NOMO-1 treated with dmso at 0.1 percent for 144 hours (cell line): ENCODE data around the gene GPR179.
A peak's percentile ranks its signal among the peaks of the same experiment; 100 is the strongest.

Experiments
- DNase-seq: peaks from one replicate; lab custom pipeline; 2025; ENCODE audit not compliant: unreplicated experiment; lab: John Stamatoyannopoulos, UW

GPR179 gene

DNA sequence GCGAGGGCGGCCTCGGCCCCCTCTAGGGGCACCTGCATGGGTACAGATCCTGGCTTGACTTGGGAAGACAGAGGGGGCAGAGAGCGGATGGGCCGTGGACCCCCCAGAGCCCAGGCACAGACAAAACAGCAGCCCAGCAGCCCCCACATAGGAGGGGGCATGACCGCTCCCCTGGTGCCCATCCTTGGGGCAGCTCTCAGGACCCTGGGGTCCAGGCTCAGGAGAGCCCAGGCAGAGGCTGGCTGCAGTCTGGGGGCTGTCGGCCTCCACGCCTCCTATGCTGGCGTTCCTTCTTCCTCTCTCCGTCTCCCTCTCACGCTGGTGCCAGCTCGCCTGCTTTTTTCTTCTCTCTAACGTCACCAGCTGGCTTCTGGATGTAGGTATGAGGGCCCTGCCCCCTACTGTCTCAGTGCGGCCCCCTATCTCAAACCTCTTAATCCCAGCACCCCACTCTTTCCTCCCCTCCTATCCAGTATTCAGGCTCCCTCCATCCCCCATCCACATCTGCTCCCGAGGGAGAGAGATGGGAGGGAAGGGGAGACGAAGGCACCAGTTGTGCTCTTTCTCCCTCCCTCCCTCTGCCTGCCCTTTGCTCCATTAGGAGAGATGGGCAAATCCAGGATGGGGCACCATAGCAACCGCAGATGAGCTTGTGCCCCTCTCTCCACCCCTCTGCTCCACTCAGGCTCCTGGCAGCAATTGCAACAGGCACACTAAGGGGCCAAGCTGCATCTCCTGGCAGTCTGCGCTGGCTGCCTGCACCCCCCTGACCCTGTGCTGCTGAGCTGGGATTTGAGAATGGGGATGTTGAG is at the start of gene GPR179:
GPR179 (minus strand) TSS at position 349 of the 812 bp plus-strand sequence; CDS start at position 182, 167 bp downstream.
- no peak for DNase-seq

DNA sequence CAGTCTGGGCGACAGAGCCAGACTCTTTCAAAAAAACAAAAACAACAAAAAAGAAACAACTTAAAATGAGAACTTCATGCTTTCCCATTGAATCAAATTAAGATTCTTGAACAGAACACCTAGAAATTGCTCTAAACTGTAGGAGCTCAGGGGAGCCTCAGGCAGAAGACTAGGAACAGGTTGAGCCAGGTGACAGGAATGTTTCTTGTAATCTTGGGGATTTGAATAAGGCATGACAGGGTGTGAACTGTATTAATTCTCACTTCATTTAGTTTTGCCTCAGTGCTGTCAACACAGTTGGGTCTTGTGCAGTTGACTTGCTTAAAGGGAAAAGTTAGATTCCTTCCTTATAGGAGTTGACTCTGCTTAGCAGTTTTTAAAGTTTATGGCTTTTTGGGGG is 35.7 kb upstream of the GPR179 start:
- DNase-seq: no peak

GRCh38 chr17:38369124-38369886 is 25.5 kb upstream of the GPR179 start:
- DNase-seq: no peak

DNA sequence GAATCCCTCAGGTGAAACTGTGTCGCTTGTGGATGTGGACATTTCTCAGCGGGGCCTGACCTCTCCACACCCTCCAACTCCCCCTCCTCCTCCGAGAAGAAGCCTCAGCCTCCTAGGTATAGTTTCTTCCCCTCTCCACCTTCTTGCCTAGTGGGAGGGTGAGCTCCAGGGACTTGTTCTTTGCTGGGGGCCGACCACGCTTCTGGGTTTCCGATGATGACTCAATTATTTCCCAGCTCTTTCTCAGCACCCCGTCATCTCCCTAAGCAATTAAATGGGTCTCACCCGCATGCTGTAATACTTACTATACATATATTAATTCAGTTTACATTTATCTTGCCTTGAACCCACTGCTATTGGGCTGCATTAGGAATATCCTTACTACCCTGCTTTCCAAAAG is 21.0 kb upstream of the GPR179 start:
- DNase-seq: no peak

DNA sequence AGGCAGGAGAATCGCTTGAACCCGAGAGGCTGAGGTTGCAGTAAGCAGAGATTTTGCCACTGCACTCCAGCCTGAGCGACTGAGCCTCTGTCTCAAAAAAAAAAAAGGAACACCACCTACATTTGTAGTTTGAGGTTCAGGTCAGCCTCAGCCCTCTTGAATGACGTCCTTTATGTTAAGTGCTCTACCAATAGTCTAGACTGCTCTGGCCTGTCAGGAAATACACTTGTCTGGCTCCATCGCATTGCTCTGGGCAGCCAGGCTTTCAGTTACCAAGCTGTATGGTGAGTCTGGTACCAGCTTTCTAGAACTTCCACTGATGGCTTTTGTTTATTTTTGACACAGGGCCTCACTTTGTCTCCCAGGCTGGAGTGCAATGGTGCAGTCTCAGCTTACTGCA is 19.3 kb upstream of the GPR179 start:
- no peak for DNase-seq

GRCh38 chr17:38361694-38362465 is 18.1 kb upstream of the GPR179 start:
- DNase-seq: no peak

GRCh38 chr17:38358586-38359513 is 15.1 kb upstream of the GPR179 start:
- DNase-seq: no peak

DNA sequence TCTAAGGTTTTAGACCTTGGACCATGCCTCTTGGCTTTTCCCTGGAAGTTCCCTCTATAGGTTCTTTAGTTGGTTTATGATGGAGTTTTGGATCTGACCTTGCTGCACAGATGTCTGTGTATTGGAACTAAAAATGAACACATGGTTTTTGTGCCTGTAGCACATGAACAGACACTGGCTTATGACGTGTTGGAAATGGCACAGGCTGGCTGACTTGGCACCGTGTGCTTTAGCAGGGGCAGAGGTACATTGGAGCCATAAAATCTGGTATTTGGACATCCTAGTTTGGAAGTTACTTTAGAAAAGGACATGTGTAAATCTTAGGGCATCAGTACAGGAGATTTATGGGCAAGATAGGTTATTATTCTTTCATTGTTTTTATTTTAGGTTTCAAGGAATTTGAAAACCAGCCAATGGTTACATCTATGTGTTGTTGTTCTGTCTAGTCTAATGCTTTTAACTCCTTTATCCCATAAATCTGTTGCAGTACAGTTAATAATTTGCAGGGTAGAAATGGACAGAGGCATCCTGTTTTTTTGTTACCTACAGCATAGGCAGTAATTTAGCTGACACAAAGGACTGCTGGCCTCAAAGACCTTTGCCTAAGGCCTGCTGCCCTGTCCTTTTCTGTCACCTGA is 13.8 kb upstream of the GPR179 start:
- DNase-seq: no peak

DNA sequence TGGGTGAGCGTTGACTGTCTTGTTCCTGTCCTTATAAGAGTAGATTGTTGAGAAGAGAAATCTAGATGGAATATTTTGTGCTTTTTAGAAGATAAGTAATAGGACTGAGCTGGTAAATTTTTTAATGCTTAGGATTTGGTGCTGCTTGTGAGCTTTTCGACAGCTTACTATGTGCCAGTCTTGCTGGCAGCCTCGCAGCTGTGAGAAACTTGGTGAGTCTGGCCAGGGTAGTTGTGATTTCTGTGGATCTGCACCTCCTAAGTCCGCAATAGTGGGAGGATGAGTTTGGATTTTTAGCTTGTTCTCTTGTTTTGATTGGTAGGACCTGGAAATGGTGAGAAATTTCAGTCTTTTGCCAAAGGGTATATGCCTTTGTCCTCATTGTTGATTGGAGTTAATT is 11.5 kb upstream of the GPR179 start:
- DNase-seq: no peak

- no peak for DNase-seq
Observed at GRCh38 chr17:38354466-38354865, 10.7 kb upstream of the GPR179 start.

DNA sequence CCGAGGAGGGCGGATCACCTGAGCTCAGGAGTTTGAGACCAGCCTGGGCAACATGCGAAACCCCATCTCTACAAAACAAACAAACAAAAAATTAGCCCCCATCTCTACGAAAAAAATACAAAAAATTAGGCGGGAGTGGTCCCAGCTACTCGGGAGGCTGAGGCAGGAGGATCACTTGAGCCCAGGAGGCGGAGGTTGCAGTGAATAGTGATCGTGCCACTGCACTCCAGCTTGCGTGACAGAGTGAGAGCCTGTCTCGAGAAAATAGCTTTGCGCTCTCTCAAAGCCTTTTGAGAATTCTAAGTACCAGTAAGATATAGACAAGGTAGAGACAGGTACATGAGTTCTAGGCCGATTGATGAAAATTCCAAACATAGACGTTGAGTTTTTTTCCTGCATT is 9.9 kb upstream of the GPR179 start:
- no peak for DNase-seq

DNA sequence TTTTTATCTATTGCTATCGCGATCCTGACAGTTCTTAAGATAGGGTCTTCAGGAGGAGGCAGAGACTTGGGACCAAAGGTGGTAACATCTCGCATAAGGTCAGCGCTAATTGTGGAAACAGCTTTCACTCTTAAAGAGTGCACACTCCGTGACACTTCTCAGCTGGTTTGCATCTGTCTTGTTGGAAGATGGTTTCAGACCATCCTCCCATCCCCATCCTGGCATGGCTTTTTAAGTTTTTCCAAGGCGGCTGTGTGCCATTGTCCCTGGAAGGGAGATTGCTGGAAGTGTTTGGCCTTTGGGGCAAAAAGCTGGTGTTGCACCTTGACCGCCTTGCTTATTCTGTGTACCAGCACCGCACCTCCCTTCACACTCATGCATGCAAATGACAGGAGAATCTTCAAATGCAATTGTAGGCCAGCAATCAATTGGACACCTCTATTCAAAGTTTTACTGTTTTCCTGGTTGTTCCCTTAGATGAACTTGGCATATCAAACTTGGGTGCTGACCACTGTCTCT is 9.4 kb upstream of the GPR179 start:
- no peak for DNase-seq

DNA sequence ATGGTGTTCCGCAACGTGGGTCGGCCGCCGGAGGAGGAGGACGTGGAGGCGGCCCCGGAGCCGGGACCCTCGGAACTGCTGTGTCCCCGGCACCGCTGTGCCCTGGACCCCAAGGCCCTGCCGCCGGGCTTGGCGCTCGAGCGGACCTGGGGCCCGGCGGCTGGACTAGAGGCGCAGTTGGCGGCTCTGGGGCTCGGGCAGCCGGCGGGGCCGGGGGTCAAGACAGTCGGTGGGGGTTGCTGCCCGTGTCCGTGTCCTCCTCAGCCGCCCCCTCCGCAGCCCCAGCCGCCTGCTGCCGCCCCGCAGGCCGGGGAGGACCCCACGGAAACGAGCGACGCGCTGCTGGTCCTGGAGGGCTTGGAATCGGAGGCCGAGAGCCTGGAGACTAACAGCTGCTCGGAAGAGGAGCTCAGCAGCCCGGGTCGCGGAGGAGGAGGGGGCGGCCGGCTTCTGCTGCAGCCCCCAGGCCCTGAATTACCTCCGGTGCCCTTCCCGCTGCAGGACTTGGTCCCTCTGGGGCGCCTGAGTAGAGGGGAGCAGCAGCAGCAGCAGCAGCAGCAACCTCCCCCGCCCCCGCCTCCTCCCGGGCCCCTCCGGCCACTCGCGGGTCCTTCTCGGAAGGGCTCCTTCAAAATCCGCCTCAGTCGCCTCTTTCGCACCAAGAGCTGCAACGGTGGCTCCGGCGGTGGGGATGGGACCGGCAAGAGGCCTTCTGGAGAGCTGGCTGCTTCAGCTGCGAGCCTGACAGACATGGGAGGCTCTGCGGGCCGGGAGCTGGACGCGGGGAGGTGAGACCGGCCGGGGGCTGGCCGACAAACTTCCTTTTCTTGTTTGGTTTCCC is 8.7 kb upstream of the GPR179 start:
- DNase-seq: no peak

DNA sequence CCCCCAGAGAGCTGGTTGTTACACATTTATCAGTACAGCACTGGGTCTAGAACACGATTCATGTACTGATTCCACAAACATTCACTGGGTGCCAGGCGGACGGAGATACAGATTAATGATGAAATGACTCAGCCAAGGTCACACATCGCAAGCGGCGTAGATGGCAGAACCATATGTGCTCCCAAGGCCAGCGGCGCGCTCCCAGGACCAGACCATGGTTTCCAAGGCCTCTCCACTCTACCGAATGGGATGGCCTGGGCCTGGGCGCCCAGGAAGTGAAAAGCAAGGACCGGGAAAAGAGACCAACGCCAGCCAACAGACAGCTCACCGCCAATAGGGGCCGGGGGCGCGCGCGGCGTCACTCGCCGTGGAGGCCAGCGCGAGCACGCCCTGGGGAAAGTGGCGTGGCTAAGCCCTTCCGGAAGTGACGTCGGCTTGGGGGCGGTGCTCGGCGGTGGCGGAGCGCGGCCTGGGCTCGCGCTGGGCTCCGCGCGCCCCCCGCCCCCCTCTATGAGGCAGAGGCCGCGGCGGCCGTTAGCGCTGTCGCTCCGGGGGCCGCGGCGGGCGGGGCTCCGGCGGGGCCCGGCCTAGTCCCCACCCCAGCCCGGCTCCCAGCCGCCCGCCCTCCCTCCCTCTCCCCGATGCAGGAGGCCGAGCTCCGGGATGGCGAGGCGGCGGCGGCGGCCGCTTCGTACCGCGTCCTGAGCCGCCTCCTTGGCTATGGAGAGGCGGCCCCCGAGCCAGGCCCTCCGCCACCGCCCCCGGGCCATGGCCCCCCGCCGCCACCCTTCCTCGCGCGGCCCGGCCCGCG is 7.9 kb upstream of the GPR179 start, which contains the start of gene SOCS7:
SOCS7 (plus strand) TSS at position 433 of the 811 bp plus-strand sequence; CDS start at position 642, 209 bp downstream.
- DNase-seq: peak; percentile 92

DNA sequence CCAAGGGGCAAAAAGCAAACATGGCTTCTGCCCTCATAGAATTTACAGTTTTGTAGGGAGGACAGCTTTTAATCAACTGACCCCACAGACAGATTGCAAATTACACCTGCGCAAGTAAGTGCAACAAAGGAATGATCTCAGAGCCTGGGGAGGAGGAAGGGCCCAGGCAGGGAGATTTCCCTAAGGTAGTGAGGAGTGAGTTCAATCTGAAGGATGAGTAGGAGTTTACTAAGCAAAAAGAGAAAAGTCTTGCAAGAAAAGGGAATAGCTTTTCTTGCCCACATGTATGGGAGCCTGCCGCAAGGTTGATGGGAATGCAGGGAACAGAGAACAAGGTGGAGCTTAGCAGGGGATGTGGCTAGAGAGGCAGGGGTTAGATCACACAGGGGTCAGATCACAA is 6.3 kb upstream of the GPR179 start:
- no peak for DNase-seq

- peak; percentile 61 for DNase-seq
Observed at GRCh38 chr17:38349097-38349730, 5.5 kb upstream of the GPR179 start.

DNA sequence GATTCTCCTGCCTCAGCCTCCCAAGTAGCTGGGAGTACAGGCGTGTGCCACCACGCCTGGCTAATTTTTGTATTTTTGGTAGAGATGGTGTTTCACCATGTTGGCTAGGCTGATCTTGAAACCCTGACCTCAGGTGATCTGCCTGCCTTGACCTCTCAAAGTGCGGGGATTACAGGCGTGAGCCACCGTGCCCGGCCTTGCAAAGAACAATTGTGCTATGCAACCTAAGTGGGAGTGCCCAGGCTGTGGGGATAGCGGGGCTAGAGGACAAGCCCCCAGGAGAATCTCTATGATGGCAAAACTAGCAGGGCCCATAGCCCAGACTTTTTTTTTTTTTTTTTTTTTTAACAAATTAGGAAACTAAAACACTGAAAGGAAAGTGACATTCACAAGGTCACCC is 2.0 kb upstream of the GPR179 start:
- no peak for DNase-seq

- DNase-seq: no peak
Observed at GRCh38 chr17:38344420-38344745, 627 bp upstream of the GPR179 start.
